HG03103 (cell line): Measurements from ENCODE around the gene ZNF577.

Experiments used
- ATAC-seq: cut with Tn5 transposase; IDR thresholded peaks from one replicate; pipeline ENCODE4 v1.9.1; 2021; ENCODE audit warnings: low read depth; ENCODE audit not compliant: unreplicated experiment

The ZNF577 gene

DNA sequence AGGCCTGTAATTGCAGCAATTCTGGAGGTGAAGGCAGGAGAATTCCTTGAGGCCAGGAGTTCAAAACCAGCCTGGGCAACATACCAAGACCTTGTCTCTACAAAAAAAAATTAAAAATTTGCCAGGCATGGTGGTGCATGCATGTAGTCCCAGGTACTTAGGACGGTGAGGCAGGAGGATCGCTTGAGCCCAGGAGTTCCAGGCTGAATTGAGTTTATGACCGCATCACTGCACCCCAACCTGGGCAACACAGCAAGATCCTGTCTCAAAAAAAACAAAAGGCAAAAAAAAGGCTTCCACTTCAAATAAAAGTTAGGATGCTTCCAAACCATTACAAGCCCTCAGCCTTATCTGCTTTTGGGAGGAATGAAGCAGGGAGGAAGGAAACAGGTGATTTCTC is 5.2 kb downstream of the ZNF577 start:
- no peak for ATAC-seq

GRCh38 chr19:51873097-51873496 is 14.7 kb downstream of the ZNF577 start:
- ATAC-seq, result no peak

GRCh38 chr19:51861870-51862622 is 25.7 kb downstream of the ZNF577 start:
- no peak for ATAC-seq

- no peak for ATAC-seq
Measured at GRCh38 chr19:51837145-51837544, 50.6 kb downstream of the ZNF577 start.

DNA sequence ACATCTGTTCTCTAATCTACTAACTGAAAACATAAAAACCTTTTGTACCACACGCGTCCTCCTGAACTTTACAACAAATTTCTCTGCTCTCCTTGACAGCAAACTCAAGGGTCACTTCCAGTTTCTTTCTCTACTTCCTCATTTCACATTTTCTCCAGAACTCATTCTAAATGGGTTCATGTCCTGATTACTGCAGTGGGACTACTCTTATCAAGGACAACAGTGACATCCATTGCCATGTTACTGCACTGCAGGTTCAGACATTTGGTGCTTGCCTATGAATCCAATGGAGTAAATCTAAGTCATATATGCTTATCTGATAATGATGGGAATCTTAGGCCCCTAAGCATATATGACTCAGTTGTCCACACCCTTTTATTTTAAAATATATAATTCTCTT is 57.5 kb downstream of the ZNF577 start:
- ATAC-seq, result no peak

GRCh38 chr19:51824281-51825005 is 63.3 kb downstream of the ZNF577 start:
- no peak for ATAC-seq

DNA sequence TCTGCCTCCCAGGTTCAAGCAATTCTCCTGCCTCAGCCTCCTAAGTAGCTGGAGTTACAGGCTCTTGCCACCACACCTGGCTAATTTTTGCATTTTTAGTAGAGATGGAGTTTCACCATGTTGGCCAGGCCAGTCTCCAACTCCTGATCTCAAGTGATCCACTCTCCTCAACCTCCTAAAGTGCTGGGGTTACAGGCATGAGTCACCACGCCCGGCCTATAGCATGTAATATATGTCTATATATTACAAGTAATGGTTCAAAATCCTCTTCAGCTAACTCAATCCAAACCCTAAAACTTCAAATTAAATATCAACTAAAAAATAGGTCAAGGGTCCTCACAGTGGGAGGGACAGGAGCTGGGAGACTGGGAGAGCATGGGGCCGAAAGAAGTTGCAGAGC is 64.8 kb downstream of the ZNF577 start:
- ATAC-seq, result no peak

DNA sequence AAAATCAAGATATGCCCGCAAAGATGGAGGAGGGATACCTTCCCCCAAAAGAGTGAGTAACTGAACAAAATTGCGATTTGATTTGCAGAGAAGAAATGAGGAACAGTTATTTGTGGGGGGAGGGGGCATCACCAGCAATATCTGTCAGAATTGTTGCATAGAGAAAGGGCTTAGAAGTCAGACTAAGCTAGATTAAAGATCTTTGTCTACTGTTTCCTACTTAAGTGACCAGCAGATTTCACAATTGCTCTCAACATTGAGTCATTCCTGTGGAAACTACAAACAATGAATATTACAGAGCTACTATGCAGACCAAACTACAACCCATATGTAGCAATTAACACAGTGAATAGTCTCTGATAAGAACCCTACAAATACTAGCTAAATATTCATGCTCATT is 65.4 kb downstream of the ZNF577 start:
- no peak for ATAC-seq

- no peak for ATAC-seq
Measured at GRCh38 chr19:51821921-51822320, 65.8 kb downstream of the ZNF577 start.

DNA sequence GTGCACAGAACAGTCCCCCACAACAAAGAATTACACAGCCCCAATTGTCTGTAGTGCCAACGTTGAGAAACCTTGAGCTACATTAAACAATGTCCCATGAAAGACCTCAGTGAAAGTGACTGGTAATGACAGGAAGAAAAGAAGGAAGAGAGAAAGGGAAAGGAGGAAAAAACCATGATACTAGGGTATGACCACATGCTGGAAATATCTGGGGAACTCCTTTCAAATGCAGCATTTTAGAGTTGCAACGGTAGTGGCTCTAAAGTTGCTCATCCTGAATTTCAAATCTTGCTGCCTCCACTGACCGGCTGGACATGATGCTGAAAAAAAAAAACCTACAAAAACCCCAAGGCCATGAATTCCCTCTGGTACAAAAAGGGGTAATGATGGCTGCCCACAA is 66.3 kb downstream of the ZNF577 start:
- no peak for ATAC-seq
